ENCODE data around the gene TRAIP.

- TF ChIP-seq EZH2 (IDR thresholded peaks at IDR 0.05; ENCODE audit: low read length, missing control alignments): peak; percentile 71
- TF ChIP-seq, protein P1, sequence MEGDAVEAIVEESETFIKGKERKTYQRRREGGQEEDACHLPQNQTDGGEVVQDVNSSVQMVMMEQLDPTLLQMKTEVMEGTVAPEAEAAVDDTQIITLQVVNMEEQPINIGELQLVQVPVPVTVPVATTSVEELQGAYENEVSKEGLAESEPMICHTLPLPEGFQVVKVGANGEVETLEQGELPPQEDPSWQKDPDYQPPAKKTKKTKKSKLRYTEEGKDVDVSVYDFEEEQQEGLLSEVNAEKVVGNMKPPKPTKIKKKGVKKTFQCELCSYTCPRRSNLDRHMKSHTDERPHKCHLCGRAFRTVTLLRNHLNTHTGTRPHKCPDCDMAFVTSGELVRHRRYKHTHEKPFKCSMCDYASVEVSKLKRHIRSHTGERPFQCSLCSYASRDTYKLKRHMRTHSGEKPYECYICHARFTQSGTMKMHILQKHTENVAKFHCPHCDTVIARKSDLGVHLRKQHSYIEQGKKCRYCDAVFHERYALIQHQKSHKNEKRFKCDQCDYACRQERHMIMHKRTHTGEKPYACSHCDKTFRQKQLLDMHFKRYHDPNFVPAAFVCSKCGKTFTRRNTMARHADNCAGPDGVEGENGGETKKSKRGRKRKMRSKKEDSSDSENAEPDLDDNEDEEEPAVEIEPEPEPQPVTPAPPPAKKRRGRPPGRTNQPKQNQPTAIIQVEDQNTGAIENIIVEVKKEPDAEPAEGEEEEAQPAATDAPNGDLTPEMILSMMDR (conservative IDR thresholded peaks at IDR 0.05 in 1 of 2, IDR thresholded peaks at IDR 0.05 in 1 of 2; ENCODE audit: low read depth in 1 of 2, low read length in 2 of 2): no peak
Observed at GRCh38 chr3:49868862-49869466, 12.6 kb upstream of the TRAIP start.
